DND-41 (cell line): ENCODE measurements around the gene CHMP4A.

Experiments used
- ATAC-seq: fragments of 200-7000 bp; cut with Tn5 transposase; 3 replicates; pipeline ENCODE4 v1.9.1; 2021; ENCODE audit warnings: low read depth; ENCODE audit not compliant: insufficient read depth
- DNase-seq: peaks from one replicate; pipeline ENCODE4 v3.0.0-alpha.2; 2020
- H2AFZ ChIP-seq: 2 replicates; pipeline ENCODE4 v1.6.0; 2012; ENCODE audit warnings: low read depth, low read length
- H3K27ac ChIP-seq: 2 replicates; pipeline ENCODE4 v1.5.1; 2012; ENCODE audit warnings: low read length, inconsistent platforms
- H3K27me3 ChIP-seq: fragments of 200-600 bp; sonication (generic); 2 replicates; pipeline ENCODE4 v1.6.0; 2012; ENCODE audit warnings: low read length, mild to moderate bottlenecking, inconsistent platforms; ENCODE audit not compliant: insufficient read depth, poor library complexity
- H3K36me3 ChIP-seq: 2 replicates; pipeline ENCODE4 v1.5.1; 2012; ENCODE audit warnings: low read length, inconsistent platforms; ENCODE audit not compliant: insufficient read depth
- H3K4me1 ChIP-seq: 2 replicates; pipeline ENCODE4 v1.5.1; 2012; ENCODE audit warnings: mild to moderate bottlenecking, low read length; ENCODE audit not compliant: insufficient read depth
- H3K4me2 ChIP-seq: 2 replicates; pipeline ENCODE4 v1.6.0; 2012; ENCODE audit warnings: mild to moderate bottlenecking, moderate library complexity, low read length, inconsistent platforms; ENCODE audit not compliant: insufficient read depth
- H3K4me3 ChIP-seq, 2 experiments: fragments of 200-600 bp in 1 of 2; shearing (Covaris generic) in 1 of 2; 2 replicates each; pipeline ENCODE4 v1.5.1; 2012 to 2016; ENCODE audit warnings: inconsistent platforms in 2 of 2, low read length in 2 of 2, mild to moderate bottlenecking in 2 of 2, low read depth in 1 of 2, moderate library complexity in 1 of 2
- H3K79me2 ChIP-seq: 2 replicates; pipeline ENCODE4 v1.6.0; 2012; ENCODE audit warnings: low read length, inconsistent platforms; ENCODE audit not compliant: insufficient read depth
- H3K9ac ChIP-seq: 2 replicates; pipeline ENCODE4 v1.6.0; 2012; ENCODE audit warnings: low read depth, mild to moderate bottlenecking, inconsistent platforms, low read length, moderate library complexity
- H3K9me3 ChIP-seq: 2 replicates; pipeline ENCODE4 v1.5.1; 2012; ENCODE audit warnings: low read length, moderate library complexity, mild to moderate bottlenecking, inconsistent platforms; ENCODE audit not compliant: insufficient read depth, severe bottlenecking
- H4K20me1 ChIP-seq: 2 replicates; pipeline ENCODE4 v1.6.0; 2012; ENCODE audit warnings: low read length; ENCODE audit not compliant: insufficient read depth
- CTCF ChIP-seq: IDR thresholded peaks from 2 replicates; pipeline ENCODE4 v1.5.1; 2012; ENCODE audit warnings: borderline replicate concordance, low read length, moderate library complexity, mild to moderate bottlenecking; ENCODE audit not compliant: poor library complexity, severe bottlenecking; ENCODE audit errors: extremely low read depth
- EZH2 ChIP-seq: IDR thresholded peaks from 3 replicates; pipeline ENCODE4 v1.6.1; 2012; ENCODE audit warnings: borderline replicate concordance, low read depth, mild to moderate bottlenecking, moderate library complexity, low read length, inconsistent platforms; ENCODE audit not compliant: severe bottlenecking

Gene CHMP4A

GRCh38 chr14:24164518-24164991, 48.7 kb downstream of the CHMP4A start:
- Histone ChIP-seq H2AFZ (no peak overlapping the region), H3K36me3 (peaks cover 55% of the 10 kb centered on the region), H3K4me1 (peaks cover 23% of the 10 kb centered on the region), H4K20me1 (no peaks in the 10 kb centered on the region), H3K79me2 (peaks cover 9% of the 10 kb centered on the region), H3K27me3 (no peaks in the 10 kb centered on the region), H3K4me2 (no peak overlapping the region), H3K9me3 (no peaks in the 10 kb centered on the region), H3K4me3 (no peak overlapping the region), H3K27ac (no peak overlapping the region), H3K9ac (no peak overlapping the region)
- TF ChIP-seq EZH2, result no peak
- no peak for TF ChIP-seq CTCF
- ATAC-seq, result no peak
- no peak for DNase-seq

GRCh38 chr14:24162093-24162492, 51.2 kb downstream of the CHMP4A start:
- TF ChIP-seq CTCF (no peak), EZH2 (no peak)
- H4K20me1 ChIP-seq, result no peaks in the 10 kb centered on the region
- H3K27ac ChIP-seq, result peak overlapping the region; percentile 78
- peaks cover 23% of the 10 kb centered on the region for H3K4me1 ChIP-seq
- no peaks in the 10 kb centered on the region for H3K9me3 ChIP-seq
- no peak for ATAC-seq
- no peak for DNase-seq
- H3K79me2 ChIP-seq, result peaks cover 9% of the 10 kb centered on the region
- H3K4me3 ChIP-seq, result peak overlapping the region; percentile 24 to 61; a peak in 3 of 4 replicates
- H3K9ac ChIP-seq, result peak overlapping the region; percentile 61
- H2AFZ ChIP-seq, result peak overlapping the region; percentile 65; the same call in 1 of the 2 replicates
- H3K4me2 ChIP-seq, result peak overlapping the region; percentile 79
- peaks cover 70% of the 10 kb centered on the region for H3K36me3 ChIP-seq
- H3K27me3 ChIP-seq, result no peaks in the 10 kb centered on the region

- DNase-seq, result peak; percentile 98
- peak within 1 kb of the TSS; percentile 78 for H3K27ac ChIP-seq
- no peaks in the 10 kb centered on the region for H3K27me3 ChIP-seq
- peaks cover 9% of the 10 kb centered on the region for H3K79me2 ChIP-seq
- TF ChIP-seq EZH2 (no peak), CTCF (peak; percentile 100)
- peak within 1 kb of the TSS; percentile 65 for H2AFZ ChIP-seq
- no peaks in the 10 kb centered on the region for H4K20me1 ChIP-seq
- peaks cover 23% of the 10 kb centered on the region for H3K4me1 ChIP-seq
- peak; percentile 91 for ATAC-seq
- H3K9ac ChIP-seq, result peak within 1 kb of the TSS; percentile 61
- peak within 1 kb of the TSS; percentile 79 for H3K4me2 ChIP-seq
- peaks cover 77% of the 10 kb centered on the region for H3K36me3 ChIP-seq
- H3K9me3 ChIP-seq, result no peaks in the 10 kb centered on the region
- peak within 1 kb of the TSS; percentile 24 to 61; a peak in 3 of 4 replicates for H3K4me3 ChIP-seq
These were observed 52.2 kb downstream of the CHMP4A start, which contains the start of gene IRF9 for GRCh38 chr14:24160850-24161804. Gene IRF9, plus strand, starts transcription at chr14:24161265. Its CDS starts 880 bp downstream, at chr14:24162145.
